ENCODE results near the gene B3GNT8.

- TF ChIP-seq CTCF (IDR thresholded peaks at IDR 0.05) (no peak), POLR2A (IDR thresholded peaks at IDR 0.05) (no peak)
These were observed 31.8 kb downstream of the B3GNT8 start for GRCh38 chr19:41395355-41395754.

All from testis (tissue), 2 donors.